Muscle layer of duodenum (tissue), 2 donors: Measurements from ENCODE around the gene CLBA1.

Source experiments
- H3K27ac ChIP-seq: one replicate; pipeline ENCODE4 v1.7.0; 2013; ENCODE audit warnings: mild to moderate bottlenecking, low read length
- H3K27me3 ChIP-seq: one replicate; pipeline ENCODE4 v1.7.0; 2013; ENCODE audit warnings: low read depth, mild to moderate bottlenecking, control low read depth, low read length
- H3K36me3 ChIP-seq, 2 donors: one replicate each; pipeline ENCODE4 v1.7.0; 2013; ENCODE audit warnings: low read length in 2 of 2, control low read depth in 1 of 2, mild to moderate bottlenecking in 1 of 2; ENCODE audit not compliant: insufficient read depth in 2 of 2, control insufficient read depth in 1 of 2
- H3K4me1 ChIP-seq, 2 donors: one replicate each; pipeline ENCODE4 v1.7.0; 2013; ENCODE audit warnings: low read length in 2 of 2, mild to moderate bottlenecking in 2 of 2, control low read depth in 1 of 2, moderate library complexity in 1 of 2; ENCODE audit not compliant: insufficient read depth in 2 of 2, control insufficient read depth in 1 of 2
- H3K4me3 ChIP-seq, 2 donors: one replicate each; pipeline ENCODE4 v1.7.0; 2013; ENCODE audit warnings: low read length in 2 of 2, low read depth in 1 of 2, mild to moderate bottlenecking in 1 of 2
- H3K9me3 ChIP-seq, 2 donors: one replicate each; pipeline ENCODE4 v1.7.0; 2013; ENCODE audit warnings: low read length in 2 of 2, control low read depth in 1 of 2, mild to moderate bottlenecking in 1 of 2; ENCODE audit not compliant: control insufficient read depth in 1 of 2
- donor health status: healthy.

The CLBA1 gene

DNA sequence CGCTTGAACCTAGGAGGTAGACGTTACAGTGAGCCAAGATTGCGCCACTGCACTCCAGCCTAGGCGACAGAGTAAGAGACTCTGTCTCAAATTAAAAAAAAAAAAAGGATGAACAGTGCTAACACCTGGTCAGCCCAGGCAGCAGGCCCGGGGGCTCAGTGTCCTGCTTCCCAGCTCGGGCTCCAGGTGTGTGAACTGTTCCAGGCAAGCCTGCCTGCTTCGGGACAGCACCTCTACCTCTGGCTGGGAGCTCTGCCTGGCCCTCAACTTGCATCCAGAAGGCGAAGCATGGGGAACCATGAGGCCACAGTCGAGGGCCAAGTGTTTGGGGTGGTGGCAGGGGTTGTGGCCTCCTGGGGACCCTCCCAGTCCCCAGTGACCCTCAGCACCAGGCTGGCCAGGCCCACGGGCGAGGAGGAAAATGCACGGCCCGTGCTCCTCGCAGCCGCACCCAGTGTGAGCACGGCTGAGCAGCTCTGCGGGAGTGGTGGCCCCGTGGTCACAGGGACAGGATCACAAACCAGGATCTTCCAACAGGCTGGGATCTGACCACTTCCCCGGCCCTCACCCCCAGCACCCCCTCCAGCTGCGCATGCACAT is 19.8 kb downstream of the CLBA1 start:
- H3K36me3 ChIP-seq: peaks cover 4 to 14% of the 10 kb centered on the region in 2 donors
- H3K9me3 ChIP-seq: no peaks in the 10 kb centered on the region
- no peak overlapping the region for H3K27ac ChIP-seq
- no peak overlapping the region for H3K4me3 ChIP-seq
- no peaks in the 10 kb centered on the region for H3K27me3 ChIP-seq
- H3K4me1 ChIP-seq: no peaks in the 10 kb centered on the region

DNA sequence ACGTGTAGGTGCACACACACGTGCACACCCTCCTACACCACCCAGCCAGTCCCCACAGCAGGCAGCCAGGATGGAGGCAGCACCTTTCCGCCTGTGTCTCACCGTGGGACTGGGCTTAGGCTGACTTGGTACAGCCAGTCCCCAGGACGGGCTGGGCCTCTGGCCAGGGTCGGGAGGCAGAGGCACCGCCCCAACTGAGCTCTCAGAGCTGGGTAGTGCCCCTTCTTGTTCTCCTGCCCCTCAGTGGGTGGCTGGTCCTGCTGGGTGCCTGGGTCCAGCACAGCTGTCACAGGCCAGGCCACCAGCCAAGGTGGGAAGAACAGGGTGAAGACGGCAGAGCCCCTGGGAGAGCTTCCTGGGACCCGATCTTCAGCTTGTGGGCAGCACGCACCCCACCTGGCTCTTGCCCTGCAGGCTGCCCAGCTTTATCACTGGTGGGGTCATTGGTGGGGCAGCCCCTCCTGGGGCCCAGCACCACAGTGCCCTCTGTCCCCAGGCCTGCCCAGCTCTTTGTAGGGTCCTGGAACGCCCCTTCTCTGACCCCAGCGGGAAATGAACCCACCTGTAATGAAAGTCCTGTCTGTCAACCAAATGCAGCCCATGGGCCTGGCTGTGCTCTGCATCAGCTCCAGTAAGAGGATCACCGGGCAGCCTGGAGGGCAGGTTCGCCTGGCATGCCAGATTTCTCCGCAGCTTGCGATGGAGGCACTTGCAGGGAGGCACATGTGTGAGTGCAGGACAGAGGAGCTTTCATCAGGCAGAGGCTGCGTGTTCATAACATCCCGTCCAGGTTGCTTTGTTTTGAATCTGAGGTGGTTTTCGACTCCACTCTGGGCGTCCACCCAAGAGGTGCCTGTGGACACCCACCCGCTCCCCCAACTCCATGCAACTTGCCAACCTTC is 20.6 kb downstream of the CLBA1 start:
- no peaks in the 10 kb centered on the region for H3K9me3 ChIP-seq
- peaks cover 0 to 4% of the 10 kb centered on the region in 2 donors for H3K4me1 ChIP-seq
- no peaks in the 10 kb centered on the region for H3K27me3 ChIP-seq
- H3K27ac ChIP-seq: no peak overlapping the region
- H3K36me3 ChIP-seq: peaks cover 4 to 19% of the 10 kb centered on the region in 2 donors
- no peak overlapping the region for H3K4me3 ChIP-seq

DNA sequence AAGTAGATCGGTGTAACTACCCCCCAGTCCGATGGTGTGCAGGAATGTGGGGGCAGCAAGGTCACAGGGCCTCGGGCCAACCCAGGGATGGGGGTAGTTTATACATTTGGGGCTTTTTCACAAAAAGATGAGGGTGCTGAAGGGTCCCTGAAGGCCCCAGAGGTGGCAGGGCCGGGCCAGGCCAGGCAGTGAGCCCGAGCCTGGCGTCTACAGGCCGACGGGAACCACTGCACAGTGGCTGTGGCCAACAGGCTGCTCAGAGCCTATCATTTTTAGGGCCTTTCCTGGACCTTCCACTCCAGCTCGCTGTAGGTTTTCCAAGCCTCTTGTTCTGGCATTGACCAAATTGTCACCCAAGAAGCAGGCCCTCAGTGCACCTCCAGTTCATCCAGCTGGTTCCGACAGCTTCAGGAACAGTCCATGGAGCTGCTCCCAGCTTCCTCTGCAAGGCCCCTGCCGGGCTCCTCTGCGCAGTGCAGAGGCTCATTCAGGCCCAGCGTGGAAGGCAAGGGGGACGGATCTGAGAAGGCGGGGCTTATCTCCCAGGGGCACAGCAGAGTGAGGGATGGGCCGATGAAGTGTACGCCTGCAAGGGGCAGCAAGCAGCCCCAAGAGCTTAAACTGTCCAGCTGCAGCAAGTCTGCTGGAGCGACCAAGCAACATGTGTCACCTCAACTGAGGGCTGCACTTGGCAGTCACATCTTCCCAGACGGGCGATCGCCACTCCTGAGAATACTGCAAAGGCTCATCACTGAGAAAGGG is 21.4 kb downstream of the CLBA1 start:
- Histone ChIP-seq H3K27me3 (no peaks in the 10 kb centered on the region), H3K36me3 (peaks cover 4 to 23% of the 10 kb centered on the region in 2 donors), H3K4me1 (peaks cover 0 to 12% of the 10 kb centered on the region in 2 donors), H3K4me3 (no peak overlapping the region), H3K9me3 (no peaks in the 10 kb centered on the region), H3K27ac (no peak overlapping the region)

DNA sequence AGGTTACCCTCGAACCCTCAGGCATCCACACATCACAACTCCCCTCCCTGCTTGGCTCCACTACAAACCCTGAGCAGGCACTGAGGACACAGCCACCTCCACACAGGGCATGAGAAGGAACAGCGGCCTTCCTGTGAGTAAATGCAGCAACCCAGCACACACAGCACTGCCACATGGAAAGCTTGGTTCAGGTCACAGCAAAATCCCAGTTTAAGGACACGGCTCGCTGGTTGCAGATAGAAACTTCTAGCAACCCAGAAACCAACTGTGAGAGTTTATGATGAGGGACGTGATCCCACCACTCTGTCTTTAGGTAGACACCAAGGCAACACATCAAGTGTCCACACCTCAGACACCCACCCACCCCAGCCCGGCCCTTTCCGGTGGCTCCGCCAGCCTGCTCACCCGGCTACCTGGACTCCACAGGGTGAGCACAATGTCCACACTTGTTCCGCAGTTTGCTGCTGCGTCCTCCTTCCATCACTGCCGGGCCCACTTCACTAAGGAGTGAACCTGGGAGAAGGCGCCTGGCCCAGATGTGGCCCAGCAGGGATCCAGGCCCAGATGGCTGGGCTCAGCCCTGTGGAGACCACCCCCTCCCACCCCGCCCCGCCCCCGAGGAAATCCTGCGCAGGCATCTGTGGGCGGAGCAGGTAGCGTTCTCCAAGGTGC is 22.1 kb downstream of the CLBA1 start:
- Histone ChIP-seq H3K27ac (no peak overlapping the region), H3K4me3 (no peak overlapping the region), H3K4me1 (peaks cover 0 to 17% of the 10 kb centered on the region in 2 donors), H3K36me3 (peaks cover 4 to 23% of the 10 kb centered on the region in 2 donors), H3K9me3 (no peaks in the 10 kb centered on the region), H3K27me3 (no peaks in the 10 kb centered on the region)

DNA sequence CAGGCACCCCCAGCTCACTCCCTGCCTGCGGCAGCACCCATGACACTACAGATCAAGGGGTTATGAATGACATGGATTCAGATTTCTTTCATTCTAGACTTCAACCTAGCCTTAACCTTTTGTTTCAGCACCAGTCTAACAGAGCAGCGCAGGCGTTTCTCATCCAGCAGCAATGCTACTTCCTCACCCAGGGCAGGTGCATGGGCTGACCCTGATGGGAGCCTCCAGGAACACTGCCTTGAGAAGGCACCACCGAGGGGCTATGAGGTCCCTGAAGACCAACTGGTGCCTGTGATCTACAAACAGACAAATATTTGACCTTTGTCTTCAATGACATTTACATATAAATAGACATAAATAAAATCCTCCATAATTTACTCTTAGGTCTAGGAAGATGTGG is 24.5 kb downstream of the CLBA1 start:
- Histone ChIP-seq H3K27me3 (no peaks in the 10 kb centered on the region), H3K36me3 (peaks cover 4 to 23% of the 10 kb centered on the region in 2 donors), H3K9me3 (no peaks in the 10 kb centered on the region), H3K4me1 (peaks cover 0 to 26% of the 10 kb centered on the region in 2 donors), H3K4me3 (no peak overlapping the region), H3K27ac (no peak overlapping the region)

DNA sequence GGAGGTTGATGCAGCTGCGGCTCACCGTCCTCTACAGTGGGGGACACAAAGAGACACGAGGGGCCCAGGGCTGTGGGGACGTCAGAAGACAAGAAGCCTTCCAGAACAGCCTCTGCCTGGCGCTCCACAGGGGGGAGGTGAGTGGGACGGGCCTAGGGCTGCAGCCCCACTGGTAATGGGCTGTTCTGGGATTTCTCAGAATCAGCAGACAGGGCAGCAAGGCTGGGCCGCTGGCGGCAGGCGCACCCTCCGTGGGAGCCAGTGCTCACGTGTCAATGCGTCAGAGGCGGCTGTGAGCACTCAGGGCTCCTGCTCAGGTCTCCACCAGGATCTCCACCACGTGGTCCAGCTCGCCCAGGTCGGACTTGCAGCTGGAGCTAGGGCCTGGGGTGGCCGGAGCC is 25.3 kb downstream of the CLBA1 start:
- no peak overlapping the region for H3K4me3 ChIP-seq
- H3K27ac ChIP-seq: no peak overlapping the region
- H3K36me3 ChIP-seq: peaks cover 4 to 23% of the 10 kb centered on the region in 2 donors
- H3K9me3 ChIP-seq: no peaks in the 10 kb centered on the region
- H3K4me1 ChIP-seq: peaks cover 0 to 26% of the 10 kb centered on the region in 2 donors
- no peaks in the 10 kb centered on the region for H3K27me3 ChIP-seq

DNA sequence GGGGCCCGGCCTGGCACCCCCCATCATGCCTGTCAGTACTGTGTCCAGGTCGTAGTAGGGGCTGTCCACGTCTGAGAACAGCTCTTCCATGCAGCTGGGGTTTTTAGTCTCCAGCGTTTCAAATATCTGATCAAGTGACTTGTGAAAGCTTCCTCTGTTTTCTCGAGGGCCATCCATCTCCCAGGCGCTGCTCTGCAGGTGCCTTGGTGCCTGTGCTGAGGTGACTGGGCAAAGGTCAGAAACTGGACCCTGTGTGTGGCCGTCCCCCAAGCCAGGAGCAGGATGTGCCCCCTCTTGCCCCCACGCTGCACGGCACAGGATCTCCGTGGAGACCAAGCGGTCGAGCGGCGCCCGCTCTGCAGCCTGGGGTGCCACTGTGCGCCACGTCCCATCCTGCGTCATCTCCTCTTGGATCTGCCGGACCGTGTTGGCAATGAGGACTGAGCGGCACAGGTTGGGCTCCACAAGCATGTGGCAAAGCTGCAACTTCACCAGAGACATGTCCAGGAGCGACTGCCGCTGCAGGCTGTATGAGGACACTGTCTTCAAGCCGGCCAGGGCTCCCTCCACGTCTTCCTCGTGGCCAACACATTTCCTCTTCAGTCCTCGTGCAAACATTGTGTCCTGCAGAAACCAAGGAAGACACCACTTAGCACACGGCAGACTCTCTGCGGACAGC is 25.9 kb downstream of the CLBA1 start:
- H3K36me3 ChIP-seq: peaks cover 4 to 23% of the 10 kb centered on the region in 2 donors
- no peaks in the 10 kb centered on the region for H3K27me3 ChIP-seq
- H3K4me3 ChIP-seq: no peak overlapping the region
- no peaks in the 10 kb centered on the region for H3K9me3 ChIP-seq
- H3K4me1 ChIP-seq: peaks cover 0 to 26% of the 10 kb centered on the region in 2 donors
- H3K27ac ChIP-seq: no peak overlapping the region

DNA sequence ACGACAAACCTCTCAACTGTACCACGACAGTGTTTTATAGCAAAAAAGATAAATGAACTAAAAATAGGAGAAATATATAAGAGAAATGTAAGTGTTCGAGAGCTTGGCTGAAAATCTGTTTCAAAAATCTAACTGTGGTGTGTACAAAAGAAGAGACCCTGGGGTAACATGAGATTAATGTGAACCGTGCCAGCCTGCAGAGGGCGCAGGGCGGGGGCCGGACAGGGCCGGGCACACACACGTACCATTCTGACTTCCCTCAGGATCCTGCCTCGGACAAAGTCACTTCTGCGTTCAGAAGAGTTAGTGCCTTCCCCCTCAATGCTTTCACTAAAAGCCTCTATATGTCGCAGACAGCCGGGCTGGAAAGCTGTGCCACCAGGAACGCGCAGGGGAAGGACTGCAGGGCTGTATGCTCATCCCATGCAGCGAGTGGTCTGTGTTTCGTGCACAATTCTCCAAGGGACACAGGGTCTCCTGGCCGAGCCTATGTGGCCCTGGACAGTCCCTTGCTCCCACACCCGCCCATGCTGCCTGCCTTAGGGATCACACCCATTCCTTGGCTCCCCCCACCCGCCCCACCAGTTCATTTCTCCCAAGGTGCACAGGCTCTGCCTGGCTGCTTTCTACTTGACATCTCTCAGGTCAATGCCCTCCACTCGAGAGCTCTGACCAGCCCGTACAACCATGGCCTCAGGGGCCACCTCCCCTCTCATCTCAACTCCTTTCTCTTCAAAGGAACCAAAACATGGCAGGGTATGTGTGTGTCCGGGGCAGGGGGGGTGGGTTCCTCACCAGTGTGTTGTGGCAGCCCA is 26.8 kb downstream of the CLBA1 start:
- H3K27ac ChIP-seq: no peak overlapping the region
- H3K4me1 ChIP-seq: peaks cover 0 to 26% of the 10 kb centered on the region in 2 donors
- no peaks in the 10 kb centered on the region for H3K9me3 ChIP-seq
- peaks cover 4 to 19% of the 10 kb centered on the region in 2 donors for H3K36me3 ChIP-seq
- H3K4me3 ChIP-seq: no peak overlapping the region
- H3K27me3 ChIP-seq: no peaks in the 10 kb centered on the region

DNA sequence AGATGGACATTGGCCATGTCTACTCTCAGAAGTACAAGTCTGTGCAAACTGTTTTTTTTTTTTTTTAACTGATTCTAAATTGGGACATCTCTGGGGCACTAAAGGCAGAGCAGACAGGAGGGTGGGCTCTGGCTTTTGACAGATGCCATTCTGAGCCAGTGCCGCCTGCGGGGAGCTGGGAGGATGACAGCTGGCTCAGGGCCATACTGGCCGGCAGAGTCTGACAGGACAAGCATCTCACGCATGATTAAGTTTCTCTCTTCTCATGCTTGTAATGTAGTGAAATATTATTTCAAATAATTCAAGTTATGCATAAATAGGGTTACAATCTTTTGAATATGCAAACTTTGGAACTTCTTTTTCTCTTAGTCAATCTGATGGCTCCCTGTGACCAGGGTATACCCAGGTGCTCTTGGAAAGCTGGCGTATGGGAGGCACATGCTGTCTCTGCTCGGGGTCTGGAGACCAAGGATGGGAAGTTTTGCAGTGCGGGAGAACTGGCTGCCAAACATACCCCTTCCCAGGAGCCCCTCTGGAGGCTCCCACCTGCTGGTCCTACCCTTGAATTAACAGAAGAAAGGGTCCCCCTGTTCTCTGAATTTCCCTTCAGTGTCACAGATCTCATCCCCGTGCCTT is 27.7 kb downstream of the CLBA1 start:
- Histone ChIP-seq H3K9me3 (no peaks in the 10 kb centered on the region), H3K36me3 (peaks cover 4 to 19% of the 10 kb centered on the region in 2 donors), H3K27ac (no peak overlapping the region), H3K4me1 (peaks cover 0 to 26% of the 10 kb centered on the region in 2 donors), H3K4me3 (no peak overlapping the region), H3K27me3 (no peaks in the 10 kb centered on the region)
